DMS53 treated with DMSO at 0.1 percent for 48 hours (cell line): ENCODE results near the gene EFCAB13.
"Not testable (repeated sequence)": the region's sequence is repeated elsewhere in the genome, so short reads cannot be mapped to it uniquely, and the experiment has no call there.

Experiments used
- DNase-seq: peaks from one replicate; lab custom pipeline; 2025; ENCODE audit not compliant: unreplicated experiment; lab: John Stamatoyannopoulos, UW

Gene EFCAB13

GRCh38 chr17:47324224-47325020, 667 bp downstream of the EFCAB13 start:
- DNase-seq = peak; percentile 87

- DNase-seq = no peak
Observed at GRCh38 chr17:47325176-47325575, 1.4 kb downstream of the EFCAB13 start.

GRCh38 chr17:47330548-47330947, 6.8 kb downstream of the EFCAB13 start:
- DNase-seq = no peak

GRCh38 chr17:47332287-47332686, 8.5 kb downstream of the EFCAB13 start:
- no peak for DNase-seq

DNA sequence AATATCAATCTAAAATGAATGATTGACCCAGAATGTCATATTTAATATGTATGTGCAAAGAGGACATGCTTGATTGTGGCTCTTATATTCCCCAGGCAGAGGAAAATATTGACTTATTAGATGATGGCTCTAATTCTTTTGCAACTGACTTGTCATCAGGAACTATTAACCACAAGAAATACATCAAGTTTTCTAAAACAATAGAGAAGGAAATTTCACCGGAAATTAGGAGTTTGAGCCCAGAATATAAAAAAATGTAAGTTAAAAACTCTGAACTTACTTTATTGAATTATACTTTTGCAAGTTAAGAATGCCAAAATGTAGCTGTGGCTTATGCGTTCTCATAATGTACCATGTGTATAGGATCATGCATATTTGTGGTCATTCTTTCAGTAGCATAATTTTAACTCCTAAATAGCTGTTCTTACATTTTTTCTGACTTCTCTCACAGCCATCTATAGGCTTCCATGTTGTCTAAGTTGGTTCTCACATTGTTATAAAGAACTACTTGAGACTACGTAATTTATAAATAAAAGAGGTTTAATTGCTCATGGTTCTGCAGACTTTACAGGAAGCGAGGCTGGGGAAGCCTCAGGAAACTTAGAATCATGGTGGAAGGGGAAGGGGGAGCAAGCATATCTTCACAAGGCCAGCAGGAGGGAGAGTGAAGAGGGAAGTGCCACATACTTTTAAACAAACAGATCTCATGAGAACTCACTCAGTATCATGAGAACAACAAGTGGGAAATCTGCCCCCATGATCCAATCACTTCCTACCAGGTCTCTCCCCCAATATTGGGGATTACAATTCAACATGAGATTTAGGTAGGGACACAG, 11.6 kb downstream of the EFCAB13 start:
- DNase-seq = no peak

GRCh38 chr17:47338026-47338425, 14.3 kb downstream of the EFCAB13 start:
- DNase-seq = no peak

- DNase-seq = no peak
Observed at GRCh38 chr17:47352848-47353247, 29.1 kb downstream of the EFCAB13 start.

DNA sequence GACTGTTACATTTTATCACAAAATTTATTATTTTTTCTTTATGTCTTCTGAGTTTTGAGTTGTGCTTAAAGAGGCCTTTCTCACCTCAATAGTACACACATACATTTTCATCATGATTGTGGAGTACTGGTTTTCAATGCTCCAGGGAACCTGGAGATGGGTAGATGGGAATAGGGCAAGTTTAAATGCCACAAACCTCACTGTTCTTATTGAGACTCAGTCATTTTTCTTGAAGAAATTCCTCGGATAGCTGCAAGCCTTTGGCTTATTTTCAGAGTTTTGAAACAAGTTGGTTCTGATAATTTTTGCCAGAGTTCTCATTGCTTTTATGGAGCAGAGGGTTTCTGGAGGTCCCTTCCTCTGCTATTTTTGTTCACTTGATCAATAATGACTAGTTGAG, 34.9 kb downstream of the EFCAB13 start:
- DNase-seq = no peak

- DNase-seq = no peak
Observed at GRCh38 chr17:47363171-47363570, 39.4 kb downstream of the EFCAB13 start.

DNA sequence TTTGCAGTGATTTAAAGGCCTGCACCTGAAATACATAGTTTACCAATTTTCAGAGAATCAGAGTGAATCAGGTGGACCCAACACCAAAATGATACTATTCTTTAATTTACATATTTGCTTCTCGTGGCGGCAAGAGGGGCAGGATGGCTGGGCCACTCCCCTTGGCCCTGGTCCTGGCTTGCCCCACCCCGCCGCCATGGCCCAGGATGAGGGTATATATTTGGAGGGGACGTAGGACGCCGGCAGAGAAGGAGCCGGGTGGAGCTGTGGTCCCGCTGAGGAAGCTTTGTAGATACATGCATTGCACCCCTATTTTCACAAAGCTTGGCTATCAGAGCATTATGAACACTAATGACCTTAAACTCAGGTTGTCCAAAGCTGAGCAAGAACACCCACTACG, 43.5 kb downstream of the EFCAB13 start:
- no peak for DNase-seq

- peak; percentile 95 for DNase-seq
Observed at GRCh38 chr17:47368262-47368661, 44.5 kb downstream of the EFCAB13 start.

DNA sequence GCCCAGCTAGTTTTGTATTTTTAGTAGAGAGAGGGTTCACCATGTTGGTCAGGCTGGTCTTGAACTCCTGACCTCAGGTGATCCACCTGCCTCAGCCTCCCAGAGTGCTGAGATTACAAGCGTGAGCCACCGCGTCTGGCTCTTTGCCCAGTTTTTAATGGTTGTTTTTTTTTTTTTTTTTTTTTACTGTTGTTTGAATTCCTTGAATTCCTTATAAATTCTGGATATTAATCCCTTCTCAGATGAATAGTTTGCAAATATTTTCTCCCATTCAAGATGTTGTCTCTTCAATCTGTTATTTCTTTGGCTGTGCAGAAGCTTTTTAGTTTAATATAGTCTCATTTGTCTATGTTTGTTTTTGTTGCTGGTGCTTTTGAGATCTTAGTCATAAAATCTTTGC, 47.1 kb downstream of the EFCAB13 start:
- not testable (repeated sequence) for DNase-seq

GRCh38 chr17:47373002-47373401, 49.2 kb downstream of the EFCAB13 start:
- DNase-seq = no peak

DNA sequence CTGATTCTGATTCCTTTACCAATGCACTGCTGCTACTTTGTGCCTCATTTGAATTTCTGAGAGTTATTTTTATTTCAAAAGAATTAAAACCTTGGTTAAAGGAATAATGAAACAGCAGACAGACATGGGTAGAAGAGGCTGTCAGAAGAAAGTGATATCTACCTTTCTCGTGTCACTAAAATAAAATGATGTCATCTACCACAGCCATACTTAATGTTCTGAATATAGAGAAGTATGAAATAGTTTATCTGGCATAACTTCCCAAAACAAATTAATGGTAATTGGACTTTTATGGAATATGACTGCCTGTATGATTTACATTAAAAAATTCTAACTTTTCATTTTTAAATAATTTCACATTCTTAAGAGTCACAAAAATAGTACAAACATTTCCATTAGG, 52.5 kb downstream of the EFCAB13 start:
- DNase-seq = no peak

GRCh38 chr17:47388825-47389224, 65.1 kb downstream of the EFCAB13 start:
- no peak for DNase-seq

DNA sequence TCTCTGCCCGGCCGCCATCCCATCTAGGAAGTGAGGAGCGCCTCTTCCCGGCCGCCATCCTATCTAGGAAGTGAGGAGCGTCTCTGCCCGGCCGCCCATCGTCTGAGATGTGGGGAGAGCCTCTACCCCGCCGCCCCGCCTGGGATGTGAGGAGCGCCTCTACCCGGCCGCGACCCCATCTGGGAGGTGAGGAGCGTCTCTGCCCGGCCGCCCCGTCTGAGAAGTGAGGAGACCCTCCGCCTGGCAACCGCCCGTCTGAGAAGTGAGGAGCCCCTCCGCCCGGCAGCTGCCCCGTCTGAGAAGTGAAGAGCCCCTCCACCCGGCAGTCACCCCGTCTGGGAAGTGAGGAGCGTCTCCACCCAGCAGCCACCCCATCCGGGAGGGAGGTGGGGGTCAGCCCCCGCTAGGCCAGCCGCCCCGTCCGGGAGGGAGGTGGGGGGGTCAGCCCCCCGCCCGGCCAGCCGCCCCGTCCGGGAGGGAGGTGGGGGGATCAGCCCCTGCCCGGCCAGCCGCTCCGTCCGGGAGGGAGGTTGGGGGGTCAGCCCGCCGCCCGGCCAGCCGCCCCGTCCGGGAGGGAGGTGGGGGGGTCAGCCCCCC, 73.9 kb downstream of the EFCAB13 start:
- not testable (repeated sequence) for DNase-seq

GRCh38 chr17:47400333-47400732, 76.6 kb downstream of the EFCAB13 start:
- no peak for DNase-seq

- DNase-seq = no peak
Observed at GRCh38 chr17:47401100-47401499, 77.3 kb downstream of the EFCAB13 start.

GRCh38 chr17:47404006-47404405, 80.3 kb downstream of the EFCAB13 start:
- no peak for DNase-seq

DNA sequence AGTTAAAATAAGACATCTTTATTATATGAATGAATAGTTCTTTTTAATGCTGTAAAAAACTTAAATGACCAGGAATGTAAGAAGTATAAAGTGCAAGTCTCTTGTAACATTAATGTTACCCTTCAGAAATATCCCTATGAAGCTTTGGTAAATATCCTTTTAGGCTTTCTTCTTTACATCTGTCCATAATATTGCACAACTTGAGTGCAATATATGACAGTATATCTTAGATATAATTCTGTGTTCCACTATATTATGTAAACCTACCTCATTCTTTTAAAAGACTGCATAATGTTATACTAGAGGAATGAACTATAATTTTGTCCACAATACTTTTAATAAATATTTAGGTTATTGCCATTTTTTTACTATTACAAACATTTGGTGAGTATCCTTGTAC, 81.1 kb downstream of the EFCAB13 start:
- no peak for DNase-seq

GRCh38 chr17:47413872-47414271, 90.1 kb downstream of the EFCAB13 start:
- DNase-seq = no peak

GRCh38 chr17:47414612-47415011, 90.9 kb downstream of the EFCAB13 start:
- DNase-seq = no peak
